HG02943 (cell line): Measurements from ENCODE around the gene GALNT2.

Source experiments
- ATAC-seq: cut with Tn5 transposase; IDR thresholded peaks from one replicate; pipeline ENCODE4 v1.9.1; 2021; ENCODE audit warnings: mild to moderate bottlenecking, low read depth, moderate library complexity; ENCODE audit not compliant: unreplicated experiment

GALNT2 gene

DNA sequence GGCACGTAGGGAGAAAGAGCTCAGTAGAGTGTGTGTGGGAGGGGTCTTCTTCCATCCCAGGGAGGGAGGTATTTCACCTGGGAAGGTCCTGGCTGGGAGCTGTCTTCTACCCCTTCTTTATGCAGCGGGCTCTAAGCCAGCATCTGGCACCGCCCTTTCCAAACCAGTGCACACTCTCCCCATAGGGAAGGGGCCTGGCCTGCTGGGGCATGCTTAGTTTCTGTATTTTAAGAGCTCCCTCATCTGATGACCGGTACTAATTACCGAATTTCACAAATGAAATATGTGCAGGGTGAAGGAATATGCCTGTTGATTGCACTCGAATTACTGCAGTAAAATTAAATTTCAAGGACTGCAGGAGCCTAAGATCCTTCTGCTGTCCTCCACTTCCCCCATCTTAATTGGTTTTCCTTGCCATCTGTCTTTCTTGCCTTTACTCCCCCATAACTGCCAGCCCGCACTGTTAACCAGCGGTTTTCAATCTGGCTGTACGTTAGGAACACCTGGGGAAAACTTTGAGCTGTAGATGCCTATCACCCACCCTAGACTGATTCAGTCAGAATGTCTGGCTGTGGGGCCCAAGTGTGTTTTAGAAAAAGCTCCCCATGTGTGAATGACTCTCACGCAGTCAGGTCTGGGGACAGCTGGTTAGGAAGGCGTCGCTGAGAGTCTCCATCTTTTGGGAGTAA lies 20.1 kb downstream of the GALNT2 start:
- no peak for ATAC-seq

DNA sequence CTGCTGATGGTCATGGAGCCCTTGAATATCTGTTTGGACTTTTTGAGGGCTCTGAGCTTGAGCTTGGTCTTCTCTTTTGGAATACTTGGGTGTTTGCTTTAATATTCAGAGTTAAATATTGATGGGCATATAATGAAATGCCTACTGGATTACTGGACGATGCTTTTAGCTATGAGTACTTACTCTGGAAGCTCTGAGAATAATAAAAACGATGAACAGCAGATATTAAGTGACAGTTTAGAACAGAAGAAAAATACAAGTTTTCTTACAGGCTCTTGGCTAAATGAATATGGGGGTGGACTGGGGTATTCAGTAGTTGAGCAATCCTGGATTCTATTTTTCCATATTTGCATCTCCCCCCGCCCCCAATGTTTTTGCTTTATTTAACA lies 20.7 kb downstream of the GALNT2 start:
- ATAC-seq, result no peak

DNA sequence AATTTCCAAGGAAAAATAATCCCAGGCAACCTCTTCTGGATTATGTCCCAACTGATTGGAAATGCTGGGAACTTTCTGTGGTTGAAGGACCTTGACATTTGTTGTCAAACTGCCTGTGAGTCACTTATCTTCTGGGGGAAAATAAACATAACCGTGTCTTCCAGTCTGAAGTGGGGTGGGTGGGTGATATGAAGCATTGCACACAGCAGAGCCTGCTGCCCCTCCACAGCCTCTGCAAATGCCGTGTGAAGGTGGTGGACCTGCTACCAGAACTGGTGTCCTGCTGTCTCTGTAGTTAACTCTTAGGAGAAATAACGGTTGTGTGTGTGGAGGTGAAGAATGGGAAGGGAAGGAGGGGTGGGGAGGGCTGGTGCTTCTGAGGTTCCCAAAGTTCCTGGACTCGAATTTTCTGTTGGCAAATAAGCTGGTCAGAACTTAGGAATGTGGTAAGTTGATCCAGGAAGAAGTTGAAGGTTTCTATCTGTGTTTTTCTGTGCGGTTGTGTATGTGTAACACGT lies 23.2 kb downstream of the GALNT2 start:
- ATAC-seq, result no peak

DNA sequence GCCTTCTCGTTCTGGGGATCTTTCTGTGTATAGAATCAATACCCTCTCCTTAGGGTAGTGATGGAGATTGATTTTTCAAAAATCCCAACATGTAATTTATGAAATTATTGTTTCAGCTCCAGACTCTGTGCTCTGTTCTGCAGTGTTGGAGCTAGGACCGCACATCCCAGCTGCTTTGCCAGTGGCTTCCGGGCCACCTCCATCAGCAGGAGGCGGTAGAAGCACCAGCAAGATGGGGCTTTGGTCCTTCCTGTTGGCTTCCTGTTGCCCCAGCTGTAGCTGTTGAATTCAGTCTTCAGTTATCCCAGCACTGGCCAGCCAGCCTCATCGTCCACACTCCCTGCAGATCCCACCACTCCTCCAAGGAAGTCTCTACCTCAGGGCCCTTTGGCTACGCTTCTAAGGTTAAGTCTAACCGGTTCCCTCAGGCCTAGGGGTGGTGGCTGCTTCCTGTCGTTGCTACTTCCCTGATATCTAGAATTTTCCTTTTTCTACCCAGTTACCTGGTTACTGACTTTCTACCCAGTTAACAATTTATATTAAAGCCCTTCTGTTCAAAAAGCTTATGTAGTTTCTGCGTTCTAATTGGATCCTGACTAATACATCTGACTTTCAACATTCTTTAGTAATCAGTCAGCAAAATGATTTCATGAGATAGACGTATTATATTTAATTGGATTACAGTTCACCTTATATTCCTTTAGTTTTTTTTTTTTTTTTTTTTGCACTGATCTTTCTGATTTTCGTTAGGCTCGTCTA lies 24.6 kb downstream of the GALNT2 start:
- ATAC-seq, result no peak

DNA sequence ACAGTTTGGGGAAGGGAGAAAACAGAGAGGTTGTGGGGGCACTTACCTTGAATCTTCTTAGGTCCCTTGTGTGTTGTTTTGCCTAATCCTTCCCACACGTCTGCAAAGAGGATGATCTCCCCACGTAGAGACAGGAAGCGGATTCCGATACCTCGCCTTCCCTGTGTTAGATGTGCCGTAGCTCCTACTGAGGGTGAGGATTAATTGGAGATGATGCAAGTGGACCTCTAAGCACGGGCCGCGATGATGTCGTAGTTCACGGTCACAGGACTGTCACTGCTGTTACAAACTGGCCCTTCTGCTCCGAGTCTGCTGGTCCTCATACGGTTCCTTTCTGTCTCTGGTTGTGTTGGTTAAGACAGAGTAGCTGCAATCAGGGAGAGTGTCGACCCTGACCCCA lies 27.7 kb downstream of the GALNT2 start:
- ATAC-seq, result no peak

DNA sequence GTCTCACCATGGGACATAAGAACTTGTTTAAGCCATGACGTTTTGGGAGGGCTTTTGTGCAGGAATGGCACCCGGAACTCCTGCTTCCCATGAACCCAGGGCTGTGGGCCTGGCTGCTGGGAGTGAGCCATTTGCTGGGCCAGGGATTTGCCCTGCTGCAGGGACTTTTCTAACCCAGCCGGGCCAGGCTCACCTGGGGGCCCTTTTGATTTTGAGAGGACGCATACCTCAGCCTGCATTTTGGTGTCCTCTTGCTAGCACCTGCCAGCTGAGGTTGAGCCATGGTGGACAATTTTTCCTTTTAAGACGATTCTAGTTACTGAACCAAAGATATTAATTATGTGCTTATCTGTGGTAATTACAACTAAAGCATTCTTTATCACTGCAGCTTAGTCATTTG lies 28.9 kb downstream of the GALNT2 start:
- no peak for ATAC-seq

DNA sequence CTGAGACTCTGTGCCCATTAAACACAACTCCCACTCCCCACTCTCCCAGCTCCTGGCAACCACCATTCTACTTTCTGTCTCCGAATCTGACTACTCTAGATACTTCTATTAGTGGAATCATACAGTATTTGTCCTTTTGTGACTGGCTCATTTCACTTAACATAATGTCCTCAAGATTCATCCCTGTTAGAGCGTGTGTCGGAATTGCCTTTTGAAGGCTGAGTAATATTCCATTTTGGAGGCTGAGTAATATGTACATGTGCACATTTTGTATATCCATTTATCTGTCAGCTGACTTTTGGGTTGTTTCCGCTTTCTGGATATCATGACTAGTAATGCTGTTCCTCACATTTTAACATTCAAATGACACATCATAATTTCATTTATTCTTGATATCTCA lies 30.3 kb downstream of the GALNT2 start:
- no peak for ATAC-seq

DNA sequence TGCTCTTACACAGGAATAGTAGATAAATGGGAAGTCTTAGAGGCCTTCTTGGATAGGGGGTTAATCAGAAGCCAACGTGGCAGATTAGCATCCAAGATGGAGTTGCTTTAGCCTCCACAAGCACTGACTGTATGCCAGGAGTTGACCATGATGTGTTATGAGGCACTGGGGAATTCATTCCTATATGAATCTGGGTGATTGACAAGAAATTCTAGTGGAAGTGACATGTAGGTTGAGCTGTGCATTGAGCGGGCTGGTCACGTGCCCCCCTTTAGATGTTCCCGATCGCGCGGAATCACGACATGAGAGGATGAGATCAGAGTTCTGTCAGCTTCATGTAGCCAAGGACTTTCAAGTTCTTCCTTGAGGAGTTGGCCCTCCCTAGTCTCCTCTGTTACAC lies 31.7 kb downstream of the GALNT2 start:
- no peak for ATAC-seq

DNA sequence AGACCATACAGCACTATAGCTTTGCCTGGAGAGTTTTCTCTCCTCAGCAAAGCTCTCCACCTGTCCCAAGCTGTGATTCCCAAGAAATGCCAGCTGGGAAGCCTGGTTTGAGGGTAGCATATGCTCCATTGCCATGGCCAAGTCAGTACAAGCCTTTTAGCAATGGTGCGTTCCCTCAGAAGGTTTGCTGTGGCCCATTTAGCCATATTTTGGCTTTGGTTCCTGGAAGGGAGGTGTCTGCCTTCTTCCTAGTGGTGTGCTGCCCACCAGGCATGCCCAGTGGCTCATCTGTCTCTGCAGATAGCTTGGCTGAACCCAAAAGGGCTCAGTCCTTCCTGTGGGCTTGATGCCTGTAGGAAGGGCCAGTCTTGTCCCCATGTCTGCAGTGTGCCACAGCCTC lies 32.4 kb downstream of the GALNT2 start:
- no peak for ATAC-seq

DNA sequence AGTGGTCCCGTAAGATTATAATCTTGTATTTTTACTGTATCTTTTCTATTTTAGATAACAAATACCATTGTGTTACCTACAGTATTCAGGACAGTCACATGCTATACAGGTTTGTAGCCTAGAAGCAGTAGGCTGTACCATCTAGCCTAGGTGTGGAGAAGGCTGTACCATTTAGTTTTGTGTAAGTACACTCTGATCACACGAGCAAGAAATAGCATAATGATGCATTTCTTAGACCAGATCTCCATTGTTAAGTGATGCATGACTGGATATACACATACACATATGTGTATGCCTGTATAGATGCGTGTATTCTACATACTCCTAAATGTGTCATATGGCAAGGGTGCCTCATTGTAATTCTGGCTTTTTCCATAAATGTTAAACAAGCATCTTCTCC lies 33.9 kb downstream of the GALNT2 start:
- no peak for ATAC-seq

DNA sequence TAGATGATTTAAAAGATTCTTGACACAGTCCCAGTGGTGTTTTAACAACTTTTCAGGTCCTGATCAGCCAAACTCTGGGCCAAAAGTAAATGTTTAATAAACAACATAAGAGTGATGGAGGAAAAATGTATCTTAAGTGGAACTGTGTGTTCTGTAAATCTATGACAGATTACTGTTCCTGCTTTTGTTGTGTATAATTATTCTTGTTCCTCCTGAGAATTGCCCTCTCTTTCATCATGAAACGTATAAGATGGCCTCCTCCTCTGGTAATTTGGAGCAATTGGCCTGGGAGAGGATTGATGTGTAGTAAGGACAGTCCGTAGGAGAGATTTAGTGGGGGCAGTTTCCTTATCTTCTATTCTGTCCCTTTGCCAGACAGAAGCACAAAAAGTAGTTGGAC lies 34.5 kb downstream of the GALNT2 start:
- ATAC-seq, result no peak

DNA sequence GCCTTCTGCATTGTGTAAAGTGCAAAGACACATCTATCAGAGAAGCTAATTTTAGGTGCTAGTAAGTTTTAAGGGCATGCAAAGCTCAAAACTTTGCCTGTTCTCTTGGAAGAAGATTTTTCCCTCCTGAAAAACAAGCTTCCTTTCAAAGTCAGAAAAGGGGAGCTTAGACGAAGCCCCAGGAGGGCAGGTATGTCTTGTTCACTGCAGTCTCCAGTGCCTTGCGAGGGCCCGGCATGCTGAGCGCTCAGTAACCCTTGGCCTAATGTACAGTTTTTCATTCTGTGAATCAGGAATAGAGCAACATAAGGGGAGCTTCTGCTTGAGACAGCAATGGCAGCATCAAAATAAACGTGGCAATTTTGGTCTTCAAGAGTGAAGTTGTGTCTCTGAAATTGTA lies 35.0 kb downstream of the GALNT2 start:
- no peak for ATAC-seq

DNA sequence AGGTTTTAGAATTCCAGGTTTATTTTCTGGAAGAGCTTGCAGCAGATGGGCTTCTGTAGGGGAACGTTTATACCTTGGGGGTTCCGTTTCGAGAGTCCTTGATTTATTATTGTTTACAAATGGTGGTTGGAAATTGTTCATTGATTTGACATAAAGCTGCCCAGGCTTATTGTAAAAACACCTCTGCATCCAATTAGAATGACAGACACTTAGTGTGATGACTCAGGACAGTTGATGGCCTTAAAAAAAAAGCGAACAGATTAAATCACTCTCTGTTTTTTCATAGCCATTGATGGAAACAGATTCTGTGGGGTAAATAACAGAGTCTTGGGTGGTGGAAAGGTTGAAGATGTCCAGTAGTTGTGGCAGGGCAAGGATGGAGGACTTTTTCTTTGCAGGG lies 35.4 kb downstream of the GALNT2 start:
- ATAC-seq, result no peak

DNA sequence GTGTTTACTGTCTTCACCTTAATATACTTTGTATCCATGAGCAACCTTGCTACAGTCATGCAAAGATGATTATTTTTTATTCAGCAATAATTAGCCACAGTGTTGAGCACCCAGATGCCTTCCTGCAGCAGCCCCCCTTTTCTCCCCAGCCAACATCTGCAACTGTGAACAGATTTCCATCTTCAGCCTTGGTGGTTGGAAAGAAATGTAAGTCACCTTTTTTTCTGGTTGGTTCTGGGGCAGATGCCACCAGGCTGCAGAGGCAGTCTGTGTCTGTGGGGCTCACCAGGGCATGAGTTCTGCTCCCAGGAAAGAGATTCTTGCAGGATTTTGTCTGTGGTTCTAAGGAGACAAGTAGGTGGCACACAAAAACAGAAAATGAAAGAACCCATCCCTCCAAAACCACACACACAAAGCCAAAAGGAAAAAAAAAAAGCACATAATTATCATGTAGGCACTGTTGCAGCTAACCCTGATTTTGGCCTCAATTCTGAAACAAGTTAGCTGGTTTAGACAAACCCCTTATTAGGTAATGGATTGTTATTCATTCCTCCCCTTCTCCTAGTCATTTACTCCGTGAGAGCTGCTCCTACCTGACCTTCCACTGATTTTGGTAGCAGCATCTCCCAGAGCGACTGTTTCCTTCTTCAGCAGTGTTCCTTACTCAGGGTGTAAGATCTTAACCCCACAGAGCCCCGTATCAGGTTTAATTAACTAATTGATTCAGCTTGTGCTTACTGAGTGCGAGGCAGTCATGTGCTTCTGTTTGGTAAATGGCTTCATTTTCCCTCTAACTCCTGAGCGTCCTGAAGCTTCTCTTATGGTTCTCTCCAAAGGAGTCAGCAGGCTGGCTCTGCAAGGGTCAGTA lies 36.5 kb downstream of the GALNT2 start:
- no peak for ATAC-seq

DNA sequence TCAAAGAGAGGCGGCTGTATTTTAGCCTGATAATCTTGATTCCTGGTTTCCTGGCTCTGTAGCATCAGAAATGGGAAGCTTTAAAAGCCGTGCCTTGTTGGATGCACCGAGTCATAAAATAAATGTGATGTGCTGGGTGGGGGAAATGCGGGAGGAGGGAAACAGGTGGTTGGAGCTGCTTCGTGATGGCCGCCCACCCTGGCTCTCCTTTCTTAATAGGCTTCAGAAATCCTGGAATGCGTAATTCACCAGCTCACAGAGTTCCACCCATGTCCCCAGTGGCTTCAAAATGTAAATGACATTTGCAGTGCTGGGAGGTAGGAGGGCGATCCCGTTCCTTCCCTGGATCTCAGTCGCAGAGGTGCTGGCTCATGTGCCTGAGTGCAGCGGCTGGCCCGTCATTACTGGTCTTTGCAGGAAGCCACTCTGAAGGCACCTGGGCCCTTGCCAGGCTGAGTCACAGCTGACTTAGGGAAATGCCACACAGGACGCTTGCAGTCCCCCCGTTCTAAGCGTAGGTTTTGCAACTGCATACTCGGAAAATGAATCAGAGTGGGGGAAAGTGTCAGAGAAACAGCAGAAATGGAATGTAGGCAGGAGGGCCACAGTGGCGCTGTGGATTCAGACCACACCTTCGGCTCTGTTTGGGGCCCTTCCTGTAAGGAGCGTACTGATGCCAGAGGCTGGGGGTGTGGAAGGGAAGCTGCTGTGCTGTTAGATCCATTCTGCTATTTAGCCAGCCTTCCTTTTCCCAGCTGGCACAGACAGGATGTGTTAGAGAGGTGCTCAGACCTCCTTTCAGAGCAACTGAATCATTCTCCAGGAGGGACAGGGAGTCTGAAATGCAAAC lies 37.6 kb downstream of the GALNT2 start:
- ATAC-seq, result peak; percentile 34

DNA sequence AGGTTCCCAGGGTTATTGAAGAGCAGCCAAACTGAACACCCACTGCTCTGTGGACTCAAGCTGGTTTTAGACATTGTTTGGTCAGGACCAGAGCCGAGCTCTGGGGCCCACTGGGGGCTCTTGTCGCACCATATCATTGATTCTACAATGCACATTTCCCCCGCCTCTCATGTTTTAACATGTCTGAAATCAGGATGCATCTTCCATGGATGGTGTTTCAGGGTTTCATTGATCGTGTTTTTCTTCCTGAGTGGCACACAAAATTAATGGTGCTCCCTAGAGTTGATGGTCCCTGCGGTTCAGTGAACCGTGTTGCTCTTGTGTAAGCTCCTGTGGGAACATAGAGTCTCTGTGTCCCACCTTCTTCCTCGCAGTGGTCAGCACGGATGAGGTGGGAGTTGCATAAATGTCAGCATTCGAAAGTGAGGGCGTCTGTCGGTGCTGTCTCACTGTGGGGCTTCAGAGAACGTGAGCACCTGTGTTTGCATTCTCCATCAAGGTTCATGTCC lies 38.3 kb downstream of the GALNT2 start:
- ATAC-seq, result no peak

DNA sequence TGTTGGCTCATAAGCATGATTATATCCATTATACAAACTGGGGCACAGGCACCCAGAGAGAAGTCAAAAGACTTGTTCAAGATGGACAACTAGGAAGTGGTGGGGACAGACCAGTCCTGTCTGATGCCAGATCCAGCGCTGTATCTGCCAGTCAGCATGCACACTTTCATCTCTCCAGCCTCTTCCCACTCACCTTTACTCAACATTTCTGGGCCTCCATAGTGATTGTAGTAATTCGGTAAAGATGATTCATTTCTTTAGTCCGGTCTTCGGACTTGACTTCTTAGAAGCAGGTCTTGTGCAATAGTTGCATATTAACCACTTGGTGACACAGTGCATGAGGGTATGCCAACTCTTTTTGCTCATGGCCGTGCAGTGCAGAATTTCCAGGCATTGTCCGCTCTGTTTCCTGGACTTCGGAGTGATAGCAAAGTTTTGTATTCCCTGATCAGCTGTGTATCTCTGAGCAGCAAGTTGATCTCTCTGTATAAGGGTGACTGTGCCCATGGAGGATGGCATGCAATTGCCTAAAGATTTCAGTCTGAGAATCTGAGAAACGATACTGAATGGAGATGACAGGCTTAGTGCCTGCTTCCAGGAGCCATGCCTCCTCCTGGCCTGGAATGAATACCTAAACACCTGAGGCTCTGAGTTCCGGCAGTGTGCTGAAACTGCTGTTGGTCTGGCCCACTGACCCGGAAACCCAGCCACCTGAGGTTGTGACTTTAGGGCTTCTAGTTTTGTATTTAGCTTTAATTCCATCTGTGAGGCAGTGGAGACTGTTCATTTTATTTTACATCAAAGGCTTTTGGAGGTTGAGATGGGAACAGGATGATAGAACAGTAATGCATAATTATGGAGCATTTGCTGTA lies 39.0 kb downstream of the GALNT2 start:
- ATAC-seq, result no peak

DNA sequence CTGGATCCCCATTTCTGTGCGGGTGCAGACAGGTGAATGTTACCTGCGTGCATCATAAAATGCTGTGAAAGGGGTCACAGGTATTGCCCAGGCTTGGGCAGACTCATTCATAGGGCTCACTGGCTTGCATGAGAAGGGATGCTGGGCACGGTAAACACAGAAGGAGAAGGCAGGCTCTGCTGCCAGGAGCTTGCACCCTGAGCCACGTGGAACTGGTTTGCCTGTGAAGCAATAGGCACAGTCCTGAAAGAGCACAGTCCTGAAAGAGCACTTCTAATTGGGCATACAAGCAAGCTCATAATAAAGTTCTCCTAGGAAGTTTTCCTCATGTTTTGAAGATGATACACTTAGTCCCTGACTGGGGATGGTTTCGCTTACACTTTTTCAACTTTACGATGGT lies 40.9 kb downstream of the GALNT2 start:
- ATAC-seq, result no peak

DNA sequence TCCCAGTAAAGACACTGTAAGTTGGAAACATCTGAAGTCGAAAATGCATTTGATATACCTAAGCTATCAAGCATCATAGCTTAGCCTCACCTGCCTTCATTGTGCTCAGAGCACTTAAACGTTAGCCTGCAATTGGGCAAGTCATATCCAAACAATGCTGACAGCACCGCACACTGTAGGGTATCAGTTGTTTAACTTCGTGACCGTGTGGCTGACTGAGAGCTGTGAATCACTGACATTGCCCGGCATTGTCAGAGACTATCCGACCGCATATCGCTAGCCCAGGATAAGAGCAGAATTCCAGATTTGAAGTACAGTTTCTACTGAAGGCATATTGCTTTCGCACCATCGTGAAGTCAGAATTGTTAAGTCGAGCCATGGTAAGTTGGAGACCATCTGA lies 41.5 kb downstream of the GALNT2 start:
- ATAC-seq, result no peak
